ENCODE measurements around the gene ZNF536. TPM values are rescaled to one million over a fixed set of nuclear protein-coding genes. Genes with fewer than 3 reads are reported as not detected.

ZNF536 gene
- total RNA-seq, 4 donors from 2014 or later = 4.3 to 7.6 (median 5.5) TPM

GRCh38 chr19:30360376-30361106 is 11.6 kb upstream of the ZNF536 start:
- 27 to 66% methylated on average over 11 to 15 of the region's 18 CpGs for WGBS, 2 donors (ENCODE audit: low coverage in 1 of 2)
- no peak for ATAC-seq
- TF ChIP-seq POLR2AphosphoS5 (IDR thresholded peaks at IDR 0.05) = no peak
- TF ChIP-seq CTCF (IDR thresholded peaks at IDR 0.05) = no peak
- no peak for TF ChIP-seq POLR2A (IDR thresholded peaks at IDR 0.05)
- no peak for TF ChIP-seq EP300 (IDR thresholded peaks at IDR 0.05)
- Histone ChIP-seq H3K4me1 (no peaks in the 10 kb centered on the region), H3K27me3 (peaks cover 11% of the 10 kb centered on the region), H3K4me3 (no peak overlapping the region), H3K36me3 (no peaks in the 10 kb centered on the region), H3K27ac (no peak overlapping the region), H3K9me3 (no peaks in the 10 kb centered on the region)

GRCh38 chr19:30361107-30361447 is 11.1 kb upstream of the ZNF536 start:
- TF ChIP-seq POLR2A (IDR thresholded peaks at IDR 0.05) (no peak), POLR2AphosphoS5 (IDR thresholded peaks at IDR 0.05) (no peak), EP300 (IDR thresholded peaks at IDR 0.05) (no peak), CTCF (IDR thresholded peaks at IDR 0.05) (no peak)
- Histone ChIP-seq H3K27ac (no peak overlapping the region), H3K4me1 (no peaks in the 10 kb centered on the region), H3K36me3 (no peaks in the 10 kb centered on the region), H3K9me3 (no peaks in the 10 kb centered on the region), H3K4me3 (no peak overlapping the region), H3K27me3 (peaks cover 9% of the 10 kb centered on the region)
- ATAC-seq = no peak
- WGBS, 2 donors (ENCODE audit: low coverage in 1 of 2) = 43 to 63% methylated on average over 1 to 4 of the region's 4 CpGs

GRCh38 chr19:30361721-30362120 is 10.5 kb upstream of the ZNF536 start:
- ATAC-seq = no peak
- Histone ChIP-seq H3K36me3 (no peaks in the 10 kb centered on the region), H3K27ac (no peak overlapping the region), H3K4me1 (no peaks in the 10 kb centered on the region), H3K4me3 (no peak overlapping the region), H3K9me3 (no peaks in the 10 kb centered on the region), H3K27me3 (peaks cover 10% of the 10 kb centered on the region)
- TF ChIP-seq POLR2A (IDR thresholded peaks at IDR 0.05) (no peak), EP300 (IDR thresholded peaks at IDR 0.05) (no peak), POLR2AphosphoS5 (IDR thresholded peaks at IDR 0.05) (no peak), CTCF (IDR thresholded peaks at IDR 0.05) (no peak)
- 90% methylated on average over 6 of the region's 13 CpGs; no CpG with 5 or more reads in 1 of the 2 donors for WGBS, 2 donors (ENCODE audit: low coverage in 1 of 2)

GRCh38 chr19:30362156-30362754 is 9.9 kb upstream of the ZNF536 start:
- no peak overlapping the region for H3K27ac ChIP-seq
- H3K4me1 ChIP-seq = no peaks in the 10 kb centered on the region
- no peaks in the 10 kb centered on the region for H3K36me3 ChIP-seq
- no peaks in the 10 kb centered on the region for H3K9me3 ChIP-seq
- no peak for ATAC-seq
- H3K27me3 ChIP-seq = peaks cover 15% of the 10 kb centered on the region
- no peak overlapping the region for H3K4me3 ChIP-seq
- TF ChIP-seq EP300 (IDR thresholded peaks at IDR 0.05) (no peak), CTCF (IDR thresholded peaks at IDR 0.05) (no peak), POLR2AphosphoS5 (IDR thresholded peaks at IDR 0.05) (no peak), POLR2A (IDR thresholded peaks at IDR 0.05) (no peak)
- WGBS, 2 donors (ENCODE audit: low coverage in 1 of 2) = 70 to 80% methylated on average over 1 to 2 of the region's 6 CpGs

GRCh38 chr19:30363073-30363472 is 9.1 kb upstream of the ZNF536 start:
- no peaks in the 10 kb centered on the region for H3K4me1 ChIP-seq
- no peaks in the 10 kb centered on the region for H3K9me3 ChIP-seq
- no peak overlapping the region for H3K4me3 ChIP-seq

More at GRCh38 chr19:30363073-30363472, 9.1 kb upstream of the ZNF536 start:
- TF ChIP-seq POLR2AphosphoS5 (IDR thresholded peaks at IDR 0.05) = no peak
- no peak for TF ChIP-seq POLR2A (IDR thresholded peaks at IDR 0.05)
- TF ChIP-seq CTCF (IDR thresholded peaks at IDR 0.05) = no peak
- no peak for TF ChIP-seq EP300 (IDR thresholded peaks at IDR 0.05)
- Histone ChIP-seq H3K36me3 (no peaks in the 10 kb centered on the region), H3K27ac (no peak overlapping the region), H3K27me3 (peaks cover 23% of the 10 kb centered on the region)
- ATAC-seq = no peak
- 91 to 93% methylated on average over 3 to 7 of the region's 11 CpGs for WGBS, 2 donors (ENCODE audit: low coverage in 1 of 2)
